Lower leg skin (tissue), 3 donors: ENCODE measurements around the gene RXRG.

ENCODE experiments used
- CTCF ChIP-seq, 3 donors: fragments of 450-650 bp; IDR thresholded peaks; one replicate each; pipeline ENCODE4 v1.5.1; 2016; ENCODE audit warnings: antibody characterized with exemption in 3 of 3, mild to moderate bottlenecking in 3 of 3, moderate library complexity in 2 of 3
- POLR2A ChIP-seq, 2 donors: fragments of 450-650 bp; IDR thresholded peaks; one replicate each; pipeline ENCODE4 v1.6.1; 2016 to 2017; ENCODE audit warnings: antibody characterized with exemption in 2 of 2, mild to moderate bottlenecking in 1 of 2, moderate library complexity in 1 of 2

- TF ChIP-seq CTCF (IDR thresholded peaks at IDR 0.05) (no peak), POLR2A (IDR thresholded peaks at IDR 0.05) (no peak)
Measured at GRCh38 chr1:165486663-165487062, 41.7 kb upstream of the RXRG start.
